ACHN (cell line): ENCODE results near the gene CYTH2.

ENCODE experiments used
- DNase-seq: peaks from one replicate; pipeline ENCODE4 v3.0.0-alpha.2; 2015
- in situ Hi-C: cut with HindIII; loops from 2 replicates; pipeline ENCODE4 v1.10.0; 2017; ENCODE audit warnings: low sequenced_read_pairs, low pct_ligation_motif_present, low pct_unique_long_range_greater_than_20kb

Gene CYTH2

DNA sequence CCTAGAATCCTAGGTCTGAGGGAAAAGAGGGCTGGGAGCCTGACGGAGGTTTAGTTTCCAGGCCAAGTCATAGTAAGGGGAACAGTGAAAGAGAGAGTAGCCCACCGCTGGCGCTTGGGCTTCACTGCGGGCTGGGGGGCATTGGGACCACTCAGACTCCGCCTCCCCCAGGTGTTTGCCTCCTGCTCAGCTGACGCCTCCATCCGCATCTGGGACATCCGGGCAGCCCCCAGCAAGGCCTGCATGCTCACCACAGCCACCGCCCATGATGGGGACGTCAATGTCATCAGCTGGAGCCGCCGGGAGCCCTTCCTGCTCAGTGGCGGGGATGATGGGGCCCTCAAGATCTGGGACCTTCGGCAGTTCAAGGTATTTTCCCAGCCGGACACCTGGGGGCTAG, 18.3 kb upstream of the CYTH2 start:
- DNase-seq, result no peak
- in situ Hi-C loops, result no loop called here

DNA sequence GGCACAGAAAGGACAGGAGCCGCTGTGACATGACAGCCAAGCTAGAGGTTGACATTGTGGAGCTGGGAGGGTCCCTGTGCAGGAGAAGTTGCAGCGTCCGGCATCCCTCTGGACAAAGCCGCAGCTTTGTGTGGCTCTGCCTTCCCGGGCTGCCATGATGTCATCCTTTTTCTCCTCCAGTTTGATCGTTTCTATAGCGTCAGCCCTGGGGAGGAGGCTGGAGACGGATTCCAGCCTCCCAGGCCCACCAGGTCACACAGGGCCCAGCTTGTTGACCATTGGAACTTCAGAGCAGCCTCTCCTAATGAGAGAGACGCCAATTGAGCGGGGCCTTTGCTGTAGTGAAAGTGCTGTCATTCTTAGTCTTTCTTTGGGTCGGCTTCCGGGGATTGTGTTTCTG, 17.5 kb upstream of the CYTH2 start:
- DNase-seq, result no peak
- in situ Hi-C loops, result no loop called here

DNA sequence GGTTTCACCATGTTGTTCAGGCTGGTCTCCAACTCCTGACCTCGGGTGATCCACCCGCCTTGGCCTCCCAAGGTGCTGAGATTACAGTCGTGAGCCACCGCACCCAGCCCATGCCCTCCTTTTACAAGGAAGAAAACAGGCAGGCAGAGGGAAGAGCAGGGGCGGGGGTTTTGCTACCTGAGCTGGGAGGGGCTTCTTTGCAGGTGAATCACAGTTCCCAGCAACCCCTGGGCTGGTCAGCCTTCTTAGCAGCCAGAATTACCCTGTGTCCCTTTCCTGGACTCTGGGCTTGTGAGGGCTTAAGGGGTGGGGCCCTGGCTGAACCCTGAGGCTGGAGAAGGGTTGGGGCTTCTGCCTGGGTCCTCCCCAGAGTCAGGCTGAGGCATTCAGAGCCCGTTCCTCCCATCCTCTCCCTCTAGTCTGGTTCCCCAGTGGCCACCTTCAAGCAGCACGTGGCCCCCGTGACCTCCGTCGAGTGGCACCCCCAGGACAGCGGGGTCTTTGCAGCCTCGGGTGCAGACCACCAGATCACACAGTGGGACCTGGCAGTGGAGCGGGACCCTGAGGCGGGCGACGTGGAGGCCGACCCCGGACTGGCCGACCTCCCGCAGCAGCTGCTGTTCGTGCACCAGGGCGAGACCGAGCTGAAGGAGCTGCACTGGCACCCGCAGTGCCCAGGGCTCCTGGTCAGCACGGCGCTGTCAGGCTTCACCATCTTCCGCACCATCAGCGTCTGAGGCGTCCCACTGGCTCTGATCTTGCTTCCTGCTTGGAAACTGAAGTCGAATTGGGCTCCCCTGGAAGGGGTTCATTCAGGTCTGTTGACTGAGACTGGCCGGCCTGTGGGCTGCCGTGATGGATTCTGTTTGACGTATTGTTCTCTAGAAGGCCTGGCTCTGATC, 16.6 kb upstream of the CYTH2 start:
- in situ Hi-C loops, result no loop called here
- no peak for DNase-seq

DNA sequence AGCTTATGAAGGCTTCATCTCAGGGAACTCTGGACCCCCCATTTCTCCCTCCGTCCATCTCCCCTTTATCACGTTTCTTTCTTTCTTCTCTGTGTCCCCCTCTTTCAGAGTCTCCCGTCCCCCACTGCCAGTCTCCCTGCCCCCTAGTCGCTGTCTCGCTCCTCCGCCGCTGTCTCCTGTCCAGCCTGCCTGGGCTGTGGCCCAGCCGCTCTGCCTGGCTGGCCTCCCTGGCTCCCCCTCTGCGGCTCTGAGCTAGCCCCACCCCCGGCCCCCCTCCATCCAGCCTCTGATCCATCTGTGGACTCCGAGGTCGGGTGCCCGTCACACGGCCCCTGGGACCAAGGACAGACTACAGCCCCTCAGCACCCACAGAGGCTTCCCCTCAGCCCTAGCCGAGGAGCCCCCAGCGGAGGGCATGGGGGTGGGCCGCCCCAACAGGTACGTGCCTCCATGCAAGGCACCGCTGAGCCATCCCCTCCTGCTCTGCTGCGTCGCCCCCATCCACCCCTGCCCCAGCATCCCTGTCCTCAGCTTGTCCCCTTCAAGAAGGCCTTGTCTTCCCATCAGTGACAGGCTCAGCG, 14.9 kb upstream of the CYTH2 start:
- in situ Hi-C loops, result no loop called here
- DNase-seq, result no peak

DNA sequence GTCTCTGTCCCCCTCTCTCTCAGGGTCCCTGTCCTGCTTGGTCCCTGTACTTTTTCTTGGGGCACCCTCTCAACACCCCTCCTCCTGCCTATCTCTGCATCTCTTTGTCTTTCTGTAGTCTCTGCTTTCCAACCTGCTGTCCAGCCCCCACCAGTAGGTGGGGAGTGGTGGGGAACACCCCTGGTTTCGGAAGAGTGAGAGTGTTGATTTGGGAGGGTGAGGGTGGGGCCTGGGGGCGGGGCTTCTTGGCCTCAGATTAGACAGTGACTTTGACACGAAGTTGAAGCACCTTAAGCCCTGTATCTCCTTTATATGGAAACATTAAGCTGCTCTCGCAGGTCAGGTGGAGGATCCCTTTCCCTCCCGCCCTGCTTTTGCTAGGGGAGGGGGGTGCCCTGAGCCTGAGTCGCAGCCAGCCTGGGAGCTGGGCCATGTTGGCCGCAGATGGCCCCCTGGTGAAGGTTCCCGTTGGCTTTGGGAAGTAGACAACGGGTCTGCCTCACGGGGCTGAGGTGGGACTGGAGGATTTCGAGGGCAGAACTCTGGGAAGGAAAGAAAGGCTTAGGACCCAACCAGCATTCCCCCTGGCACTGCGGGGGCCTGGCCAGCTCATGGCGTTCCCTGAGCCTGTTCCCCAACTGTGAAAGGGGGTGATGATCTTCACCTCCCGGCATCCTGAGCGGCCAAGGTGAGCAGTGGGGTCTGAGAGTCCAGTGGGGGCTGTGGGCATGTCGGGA, 13.8 kb upstream of the CYTH2 start, which contains the start of gene KCNJ14:
Gene KCNJ14 (plus strand): TSS at position 404 of the 737 bp plus-strand sequence. CDS start 6,151 bp downstream, outside the sequence.
- no peak for DNase-seq
- in situ Hi-C loops, result no loop called here

DNA sequence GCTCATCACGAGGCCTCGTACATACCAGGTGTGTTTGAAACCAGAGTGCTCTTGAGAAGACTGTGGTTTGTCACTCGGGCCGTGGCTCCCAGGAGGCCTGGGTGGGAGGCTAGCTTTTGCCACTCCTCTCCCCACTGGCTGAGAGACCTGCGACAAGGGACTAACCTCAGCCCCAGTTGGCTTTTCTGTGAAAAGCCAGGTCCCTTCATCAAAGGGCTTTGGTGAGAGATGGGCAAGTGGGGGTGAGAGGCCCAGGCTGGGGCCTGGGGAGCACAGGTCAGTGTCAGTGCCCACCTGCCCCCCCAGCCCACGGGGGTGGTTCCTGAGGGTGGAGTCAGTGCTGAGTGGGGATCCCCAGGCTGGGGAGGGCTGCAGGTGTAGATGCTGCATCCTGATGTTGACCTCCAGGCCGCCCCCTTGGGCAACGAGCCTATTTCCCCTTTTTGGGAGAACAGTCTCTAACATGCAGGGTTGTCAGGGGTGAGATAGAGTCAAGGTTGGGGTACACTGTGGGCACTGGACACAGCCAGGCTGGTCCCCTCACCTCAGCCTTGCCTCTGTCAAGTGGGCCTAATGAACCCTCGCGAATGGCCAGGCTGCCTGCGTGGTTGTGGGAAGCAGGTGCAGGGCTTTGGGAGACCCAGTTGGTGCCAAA, 13.1 kb upstream of the CYTH2 start:
- in situ Hi-C loops, result no loop called here
- no peak for DNase-seq

DNA sequence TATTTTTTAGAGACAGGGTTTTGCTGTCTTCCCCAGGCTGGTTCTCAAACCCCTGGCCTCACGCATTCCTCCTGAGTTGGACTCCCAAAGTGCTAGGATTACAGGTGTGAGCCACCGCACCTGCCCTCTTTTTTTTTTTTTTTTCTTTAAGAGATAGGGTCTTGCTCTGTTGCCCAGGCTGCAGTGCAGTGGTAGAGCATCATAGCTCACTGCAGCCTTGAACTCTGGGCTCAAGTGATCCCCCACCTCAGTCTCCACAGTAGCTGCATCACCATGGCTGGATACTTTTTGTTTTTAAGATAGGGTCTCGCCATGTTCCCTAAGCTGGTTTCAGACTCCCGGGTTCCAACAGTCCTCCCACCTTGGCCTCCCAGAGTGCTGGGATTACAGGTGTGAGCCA, 12.3 kb upstream of the CYTH2 start:
- DNase-seq, result no peak
- in situ Hi-C loops, result no loop called here

DNA sequence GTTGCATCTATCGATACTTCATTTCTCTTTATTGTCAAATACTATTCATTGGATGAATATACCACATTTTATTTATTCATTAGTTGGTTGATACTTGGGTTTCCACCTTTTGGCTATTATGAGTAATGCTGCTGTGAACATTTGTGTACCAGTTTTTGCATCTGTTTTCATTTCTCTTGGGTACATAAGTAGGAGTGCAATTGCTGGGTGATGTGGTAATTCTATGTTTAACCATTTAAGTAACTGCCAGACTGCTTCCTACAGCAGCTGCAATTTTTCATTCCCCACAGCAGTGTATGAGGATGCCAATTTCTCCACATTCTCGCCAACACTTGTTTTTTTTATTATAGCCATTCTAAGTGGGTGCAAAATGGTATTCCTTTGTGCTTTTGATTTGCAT, 11.2 kb upstream of the CYTH2 start:
- in situ Hi-C loops, result no loop called here
- DNase-seq, result no peak

DNA sequence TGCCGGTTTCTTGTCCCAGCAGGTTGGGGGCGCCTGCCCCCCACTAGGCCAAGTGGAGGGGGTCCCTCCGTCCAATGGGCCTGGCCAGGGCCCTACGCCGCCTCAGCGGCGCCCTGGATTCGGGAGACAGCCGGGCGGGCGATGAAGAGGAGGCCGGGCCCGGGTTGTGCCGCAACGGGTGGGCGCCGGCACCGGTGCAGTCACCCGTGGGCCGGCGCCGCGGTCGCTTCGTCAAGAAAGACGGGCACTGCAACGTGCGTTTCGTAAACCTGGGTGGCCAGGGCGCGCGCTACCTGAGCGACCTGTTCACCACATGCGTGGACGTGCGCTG, 7.6 kb upstream of the CYTH2 start:
- in situ Hi-C loops, result no loop called here
- no peak for DNase-seq

DNA sequence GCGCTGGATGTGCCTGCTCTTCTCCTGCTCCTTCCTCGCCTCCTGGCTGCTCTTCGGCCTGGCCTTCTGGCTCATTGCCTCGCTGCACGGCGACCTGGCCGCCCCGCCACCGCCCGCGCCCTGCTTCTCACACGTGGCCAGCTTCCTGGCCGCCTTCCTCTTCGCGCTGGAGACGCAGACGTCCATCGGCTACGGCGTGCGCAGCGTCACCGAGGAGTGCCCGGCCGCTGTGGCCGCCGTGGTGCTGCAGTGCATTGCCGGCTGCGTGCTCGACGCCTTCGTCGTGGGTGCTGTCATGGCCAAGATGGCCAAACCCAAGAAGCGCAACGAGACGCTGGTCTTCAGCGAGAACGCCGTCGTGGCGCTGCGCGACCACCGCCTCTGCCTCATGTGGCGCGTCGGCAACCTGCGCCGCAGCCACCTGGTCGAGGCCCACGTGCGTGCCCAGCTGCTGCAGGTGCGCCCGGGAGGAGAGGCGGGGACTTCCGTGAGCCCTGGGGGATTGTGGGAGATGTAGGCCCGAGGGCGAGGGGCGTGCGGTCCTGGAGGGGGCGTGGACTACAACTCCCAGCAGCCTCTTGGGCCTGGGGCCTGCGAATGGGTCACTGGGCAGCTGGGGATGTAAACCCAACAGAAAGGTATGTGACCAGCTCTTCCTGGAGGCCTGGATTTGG, 7.0 kb upstream of the CYTH2 start:
- in situ Hi-C loops, result no loop called here
- no peak for DNase-seq

DNA sequence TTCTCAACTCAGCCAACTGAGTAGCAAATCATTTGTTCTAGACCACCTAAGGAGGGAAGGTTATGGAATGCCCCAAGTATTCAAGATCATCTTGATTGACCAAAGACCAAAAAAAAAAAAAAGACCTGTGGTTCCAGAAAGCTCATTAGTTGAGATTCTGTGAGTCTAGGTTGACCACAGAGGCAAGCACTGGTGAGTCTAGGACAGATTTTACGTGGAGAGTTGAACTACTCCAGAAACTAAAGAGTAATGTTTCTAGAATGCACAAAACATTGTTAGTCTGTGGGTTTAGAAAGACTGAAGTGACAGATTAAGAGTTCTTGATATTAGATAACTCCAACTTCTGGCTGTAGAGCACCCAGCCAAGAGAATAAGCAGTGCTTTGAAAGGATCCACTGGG, 4.0 kb upstream of the CYTH2 start:
- in situ Hi-C loops, result no loop called here
- no peak for DNase-seq

DNA sequence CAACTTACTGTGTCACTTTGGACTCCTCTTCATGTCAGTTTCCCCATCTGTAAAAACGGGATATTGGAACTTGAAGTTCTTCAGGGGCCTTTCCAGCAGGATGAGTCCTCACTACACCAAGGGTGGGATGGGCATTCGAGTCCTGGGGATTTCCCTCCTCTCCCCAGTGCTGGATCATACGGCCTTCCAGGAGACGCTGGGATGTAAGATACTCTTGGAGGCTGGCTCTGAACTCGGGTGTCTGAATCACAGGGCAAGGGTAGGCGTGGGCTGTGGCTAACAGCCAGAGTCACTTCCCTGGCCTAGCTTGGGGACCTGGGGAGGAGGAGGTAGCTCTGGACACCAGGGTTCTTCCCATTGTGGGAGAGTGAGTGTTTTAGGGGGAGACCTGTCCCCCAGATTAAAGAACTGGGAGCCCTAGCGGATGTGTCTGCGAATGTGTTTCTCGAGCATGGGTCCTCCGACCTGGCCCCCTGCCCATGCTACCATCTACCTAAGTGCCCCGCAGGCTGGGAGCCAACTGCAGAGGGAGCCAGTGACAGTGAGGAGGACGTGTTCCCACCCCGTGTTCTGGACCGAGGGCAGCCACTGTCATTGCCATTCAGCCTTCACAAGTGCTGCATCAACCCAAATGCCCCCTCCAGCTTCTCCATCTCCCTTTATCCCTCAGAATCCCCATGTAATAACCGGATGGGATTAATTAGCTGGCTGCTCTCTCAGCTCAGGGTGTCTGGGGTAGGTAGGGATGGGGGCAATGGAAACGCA, 2.4 kb upstream of the CYTH2 start:
- DNase-seq, result peak; percentile 38
- in situ Hi-C loops, result no loop called here

DNA sequence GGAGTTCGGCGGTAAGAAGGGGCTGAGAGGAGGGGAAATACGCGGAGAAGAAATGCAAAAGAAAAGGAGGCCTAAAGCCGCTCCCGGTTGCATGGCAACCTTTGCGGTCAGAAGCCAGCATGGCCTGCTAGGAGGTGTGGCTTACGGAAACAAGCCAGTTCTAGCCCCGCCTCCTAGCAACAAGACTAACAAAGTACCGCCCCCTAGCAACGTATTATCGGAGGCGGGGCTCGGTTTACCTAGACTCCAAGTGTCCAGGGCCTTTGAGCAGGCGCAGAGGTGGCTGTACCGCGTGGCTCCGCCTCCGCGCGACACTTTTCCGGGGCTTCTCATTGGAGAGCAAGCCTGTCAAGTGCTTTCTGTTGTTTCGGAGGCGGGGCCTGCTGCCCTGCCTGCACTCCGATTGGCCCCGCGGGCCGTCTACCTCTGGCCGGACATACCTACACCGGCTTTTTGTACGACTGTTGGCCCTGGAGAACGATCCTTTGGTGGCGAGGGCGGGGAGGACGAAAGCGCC, 339 bp upstream of the CYTH2 start:
- in situ Hi-C loops, result no loop called here
- DNase-seq, result peak; percentile 99

DNA sequence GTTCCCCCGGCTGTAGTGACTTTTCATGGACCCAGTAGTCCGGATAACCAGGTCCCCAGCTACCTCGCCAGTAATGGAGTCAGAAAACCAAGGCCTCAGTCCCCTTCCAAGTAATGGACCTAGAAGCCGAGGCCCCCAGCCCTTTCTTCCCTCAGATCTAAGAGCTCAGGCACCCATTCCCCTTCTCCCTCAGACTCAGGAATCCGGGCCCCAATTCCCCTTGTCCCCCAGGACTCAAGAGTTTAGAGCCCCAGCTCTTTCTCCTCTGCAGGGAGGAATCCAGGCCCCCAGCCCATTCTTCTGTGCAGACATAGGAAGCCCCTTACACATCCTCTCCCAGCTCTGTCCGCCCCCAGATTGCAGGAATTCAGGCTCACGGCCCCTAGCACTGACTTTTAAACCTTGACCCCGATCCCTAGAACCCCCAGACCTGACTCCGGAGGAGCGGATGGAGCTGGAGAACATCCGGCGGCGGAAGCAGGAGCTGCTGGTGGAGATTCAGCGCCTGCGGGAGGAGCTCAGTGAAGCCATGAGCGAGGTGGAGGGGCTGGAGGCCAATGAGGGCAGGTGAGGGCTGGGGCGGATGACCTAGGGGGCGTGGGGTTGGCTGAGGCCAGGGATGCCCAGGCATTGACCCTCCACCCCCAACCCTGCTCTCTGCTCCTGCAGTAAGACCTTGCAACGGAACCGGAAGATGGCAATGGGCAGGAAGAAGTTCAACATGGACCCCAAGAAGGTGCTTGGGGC, 938 bp downstream of the CYTH2 start:
- in situ Hi-C loops, result no loop called here
- no peak for DNase-seq

DNA sequence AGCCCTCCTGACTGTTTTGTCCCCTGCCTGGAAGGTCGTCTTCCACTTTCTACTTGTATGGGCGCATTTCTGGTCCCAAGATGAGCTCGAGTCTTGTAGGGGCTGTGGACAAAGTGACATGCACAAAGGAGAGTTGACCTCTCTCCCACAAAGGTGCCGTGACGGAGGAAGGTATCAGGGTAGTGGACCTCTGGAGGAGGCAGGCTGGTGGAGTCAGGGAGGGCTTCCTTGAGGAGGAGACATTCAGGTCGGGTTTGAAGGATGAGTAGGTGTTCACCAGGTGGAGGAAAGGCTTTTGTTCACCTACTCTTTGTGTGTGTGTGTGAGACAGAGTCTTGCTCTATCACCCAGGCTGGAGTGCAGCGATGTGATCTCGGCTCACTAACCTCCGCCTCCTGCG, 1.7 kb downstream of the CYTH2 start:
- in situ Hi-C loops, result no loop called here
- DNase-seq, result no peak

DNA sequence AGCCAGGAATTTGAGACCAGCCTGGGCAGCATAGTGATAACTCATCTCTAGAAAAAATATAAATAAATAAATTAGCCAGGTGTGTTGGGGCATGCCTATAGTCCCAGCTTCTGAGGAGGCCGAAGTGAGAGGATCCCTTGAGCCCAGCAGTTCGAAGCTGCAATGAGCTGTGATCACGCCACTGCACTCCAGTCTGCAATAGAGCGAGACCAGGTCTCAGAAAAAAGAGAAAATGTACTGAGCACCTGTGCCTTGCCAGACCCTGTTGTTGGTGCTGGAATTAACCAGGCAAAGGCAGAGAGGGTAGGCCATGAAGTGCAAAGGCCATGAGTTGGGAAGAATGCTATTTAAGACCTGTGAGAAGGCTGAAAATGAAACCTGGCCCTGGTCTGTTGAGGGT, 2.7 kb downstream of the CYTH2 start:
- in situ Hi-C loops, result no loop called here
- no peak for DNase-seq
